SK-N-SH (cell line): ENCODE results near the gene ZNF439. TPM values are rescaled to one million over a fixed set of nuclear protein-coding genes. Genes with fewer than 3 reads are reported as not detected.

ENCODE experiments used
- CTCF ChIA-PET: fragments of 300-600, 350-600 bp; formaldehyde crosslinking; extraction: SDS; loops from one replicate; lab custom pipeline; 2021; lab: Yijun Ruan, JAX
- POLR2A ChIA-PET: fragments of 350-600 bp; sonication (Branson Sonifier 250); formaldehyde crosslinking; extraction: SDS; loops from one replicate; lab custom pipeline; 2020; ENCODE audit warnings: antibody characterized with exemption, inconsistent platforms; lab: Yijun Ruan, JAX
- DNase-seq: peaks from one replicate; pipeline ENCODE4 v3.0.0; 2012
- H2AFZ ChIP-seq: fragments of 200-600 bp; sonication (generic); 2 replicates; pipeline ENCODE4 v1.8.1; 2016; ENCODE audit warnings: antibody characterized with exemption, mild to moderate bottlenecking, low read depth
- H3F3A ChIP-seq: fragments of 200-600 bp; sonication (generic); replicated peaks from 2 replicates; pipeline ENCODE3; 2016; ENCODE audit warnings: antibody characterized with exemption, mild to moderate bottlenecking; ENCODE audit not compliant: insufficient read depth
- H3K27ac ChIP-seq, 2 experiments: fragments of 200-500 bp in 1 of 2; fragments of 200-600 bp in 1 of 2; sonication (Bioruptor generic) in 1 of 2; sonication (generic), shearing (Covaris generic) in 1 of 2; 2 replicates each; pipeline versions ENCODE4 v1.5.1 to v1.6.1; 2014 to 2016; ENCODE audit warnings: low read depth in 2 of 2, inconsistent platforms in 1 of 2, low read length in 1 of 2, mild to moderate bottlenecking in 1 of 2, mixed read lengths in 1 of 2
- H3K27me3 ChIP-seq: fragments of 200-600 bp; sonication (generic), shearing (Covaris generic); 2 replicates; pipeline ENCODE4 v1.6.1; 2016; ENCODE audit warnings: mixed run types; ENCODE audit not compliant: insufficient read depth
- H3K36me3 ChIP-seq, 2 experiments: fragments of 200-500 bp in 1 of 2; fragments of 200-600 bp in 1 of 2; sonication (Bioruptor generic) in 1 of 2; sonication (generic) in 1 of 2; replicated peaks in 1 of 2; 2 replicates each; pipeline versions ENCODE3 to v1.5.1; 2014 to 2016; ENCODE audit warnings: low read length in 1 of 2, mild to moderate bottlenecking in 1 of 2; ENCODE audit not compliant: insufficient read depth in 2 of 2, control insufficient read depth in 1 of 2
- H3K4me1 ChIP-seq, 2 experiments: fragments of 200-500 bp in 1 of 2; fragments of 200-600 bp in 1 of 2; sonication (Bioruptor generic) in 1 of 2; sonication (generic), shearing (Covaris generic) in 1 of 2; 2 replicates each; pipeline versions ENCODE4 v1.5.1 to v1.6.1; 2014 to 2016; ENCODE audit warnings: low read depth in 1 of 2, low read length in 1 of 2, mixed run types in 1 of 2; ENCODE audit not compliant: insufficient read depth in 2 of 2, control insufficient read depth in 1 of 2
- H3K4me2 ChIP-seq: fragments of 200-600 bp; sonication (generic), shearing (Covaris generic); 2 replicates; pipeline ENCODE4 v1.6.1; 2017; ENCODE audit warnings: mixed run types
- H3K4me3 ChIP-seq, 2 experiments: fragments of 200-500 bp in 1 of 2; fragments of 200-600 bp in 1 of 2; sonication (Bioruptor generic) in 1 of 2; sonication (generic), shearing (Covaris generic) in 1 of 2; 2 replicates each; pipeline versions ENCODE4 v1.5.1 to v1.8.1; 2014 to 2016; ENCODE audit warnings: low read depth in 2 of 2, inconsistent platforms in 1 of 2, low read length in 1 of 2, mild to moderate bottlenecking in 1 of 2, mixed read lengths in 1 of 2, moderate library complexity in 1 of 2
- H3K79me2 ChIP-seq: fragments of 200-600 bp; sonication (generic); 2 replicates; pipeline ENCODE4 v1.8.1; 2017; ENCODE audit warnings: mild to moderate bottlenecking; ENCODE audit not compliant: insufficient read depth
- H3K9ac ChIP-seq: fragments of 200-600 bp; sonication (generic); 2 replicates; pipeline ENCODE4 v1.6.1; 2017; ENCODE audit warnings: mixed run types
- H3K9me2 ChIP-seq: fragments of 200-600 bp; sonication (generic); 2 replicates; pipeline ENCODE4 v1.6.1; 2017; ENCODE audit warnings: mixed run types
- H3K9me3 ChIP-seq: fragments of 200-600 bp; sonication (generic); 2 replicates; pipeline ENCODE4 v1.6.1; 2017; ENCODE audit warnings: mixed run types, mild to moderate bottlenecking, moderate library complexity
- H4K20me1 ChIP-seq: fragments of 200-600 bp; sonication (generic); 2 replicates; pipeline ENCODE4 v1.6.1; 2017; ENCODE audit warnings: mild to moderate bottlenecking, mixed run types; ENCODE audit not compliant: insufficient read depth
- ELF1 ChIP-seq: IDR thresholded peaks from 2 replicates; pipeline ENCODE4 v1.4.0; 2012
- FOXJ3 ChIP-seq: sonication (generic); formaldehyde crosslinking; IDR thresholded peaks from 2 replicates; pipeline ENCODE4 v1.5.1; 2020; ENCODE audit warnings: mild to moderate bottlenecking, missing genetic modification reagents
- POLR2AphosphoS5 ChIP-seq: IDR thresholded peaks from 2 replicates; pipeline ENCODE4 v1.6.1; 2012; ENCODE audit warnings: low read depth, low read length
- RAD21 ChIP-seq: IDR thresholded peaks from 2 replicates; pipeline ENCODE4 v1.6.1; 2012; ENCODE audit warnings: mild to moderate bottlenecking, low read length
- RCOR1 ChIP-seq: fragments of 150-350 bp; IDR thresholded peaks from 2 replicates; pipeline ENCODE4 v1.6.1; 2017; ENCODE audit warnings: antibody characterized with exemption, low read length
- SIN3A ChIP-seq: IDR thresholded peaks from 2 replicates; pipeline ENCODE4 v1.6.1; 2012; ENCODE audit warnings: low read depth, mild to moderate bottlenecking, low read length, moderate library complexity, borderline replicate concordance
- SMC3 ChIP-seq: IDR thresholded peaks from 2 replicates; pipeline ENCODE4 v1.6.1; 2012; ENCODE audit warnings: low read depth, low read length, improper control_type of control experiment
- TCF12 ChIP-seq: IDR thresholded peaks from 2 replicates; pipeline ENCODE4 v1.4.0; 2012
- TEAD4 ChIP-seq: IDR thresholded peaks from 2 replicates; pipeline ENCODE4 v1.4.0; 2012; ENCODE audit warnings: mild to moderate bottlenecking, borderline replicate concordance; ENCODE audit not compliant: insufficient read depth
- YY1 ChIP-seq: IDR thresholded peaks from 2 replicates; pipeline ENCODE4 v1.4.0; 2012; ENCODE audit warnings: low read depth, mild to moderate bottlenecking
- WGBS: methylation state at CpG from one replicate; pipeline ENCODE4 v1.1.6; 2017; ENCODE audit warnings: low lambda C conversion rate; 5-methylcytosine and 5-hydroxymethylcytosine counted together
- polyA plus RNA-seq, 3 experiments: library from polyadenylated mRNA; depleted of rRNA; stranded (reverse); fragments of >200 nt; gene quantifications; 2 replicates each; pipeline ENCODE4 v1.2.3, GENCODE V29; 2012
- TF ChIP-seq, protein P1 (sequence below): fragments of 200-600 bp; sonication (generic); IDR thresholded peaks from 2 replicates; pipeline ENCODE4 v1.6.1; 2017; ENCODE audit warnings: antibody characterized with exemption, mild to moderate bottlenecking, moderate library complexity
- TF ChIP-seq, protein P2 (sequence below): IDR thresholded peaks from 2 replicates; pipeline ENCODE4 v1.6.1; 2012; ENCODE audit warnings: mild to moderate bottlenecking, low read depth, low read length, moderate library complexity
- TF ChIP-seq, protein P3 (sequence below): fragments of 150-350 bp; IDR thresholded peaks from 2 replicates; pipeline ENCODE4 v1.6.1; 2017; ENCODE audit warnings: antibody characterized with exemption, low read length, low read depth, borderline replicate concordance

The ZNF439 gene
- polyA plus RNA-seq, 1 of the 3 experiments (the other 2 are of a cell fraction): 1.7 TPM

DNA sequence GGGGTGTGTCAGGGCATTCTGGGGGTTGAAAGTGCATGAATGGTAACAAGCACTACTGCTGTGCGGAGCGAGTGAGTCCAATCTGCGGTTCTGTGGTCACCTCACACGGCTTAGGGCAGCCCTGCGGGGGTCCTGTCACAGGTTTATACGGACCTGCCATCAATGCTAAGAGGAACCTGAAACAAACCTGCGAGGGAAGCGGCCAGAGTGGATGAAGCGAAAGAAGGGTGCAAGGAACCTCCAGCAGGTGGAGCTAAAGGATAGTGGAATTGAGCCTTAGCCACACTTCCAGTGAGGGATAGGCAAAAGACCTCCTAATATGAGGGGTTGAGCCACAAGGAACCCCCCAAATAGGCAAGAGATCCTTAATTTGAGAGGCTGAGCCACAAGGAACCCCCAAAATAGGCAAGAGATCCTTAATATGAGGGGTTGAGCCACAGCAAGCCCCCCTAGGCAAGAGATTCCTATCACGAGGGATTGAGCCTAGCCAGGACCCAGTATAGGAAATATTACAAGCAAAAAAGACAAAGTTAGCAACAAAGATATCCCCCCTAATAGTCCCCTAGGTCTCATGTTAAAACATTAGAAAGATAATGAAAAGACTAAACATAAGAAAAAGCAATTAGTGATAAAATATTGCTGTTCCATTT, 32.8 kb downstream of the ZNF439 start:
- Histone ChIP-seq H3K9me3 (no peaks in the 10 kb centered on the region), H3F3A (no peaks in the 10 kb centered on the region), H3K27ac (no peak overlapping the region), H4K20me1 (no peaks in the 10 kb centered on the region), H3K4me1 (no peaks in the 10 kb centered on the region), H3K9ac (no peak overlapping the region), H3K4me3 (no peak overlapping the region), H3K4me2 (no peak overlapping the region), H2AFZ (no peak overlapping the region), H3K27me3 (no peaks in the 10 kb centered on the region), H3K79me2 (no peaks in the 10 kb centered on the region), H3K9me2 (no peaks in the 10 kb centered on the region), H3K36me3 (no peaks in the 10 kb centered on the region)
- TF ChIP-seq SMC3: peak; percentile 55
- TF ChIP-seq POLR2AphosphoS5: no peak
- TF ChIP-seq RAD21: peak; percentile 83
- no peak for TF ChIP-seq YY1
- TF ChIP-seq, protein P1, sequence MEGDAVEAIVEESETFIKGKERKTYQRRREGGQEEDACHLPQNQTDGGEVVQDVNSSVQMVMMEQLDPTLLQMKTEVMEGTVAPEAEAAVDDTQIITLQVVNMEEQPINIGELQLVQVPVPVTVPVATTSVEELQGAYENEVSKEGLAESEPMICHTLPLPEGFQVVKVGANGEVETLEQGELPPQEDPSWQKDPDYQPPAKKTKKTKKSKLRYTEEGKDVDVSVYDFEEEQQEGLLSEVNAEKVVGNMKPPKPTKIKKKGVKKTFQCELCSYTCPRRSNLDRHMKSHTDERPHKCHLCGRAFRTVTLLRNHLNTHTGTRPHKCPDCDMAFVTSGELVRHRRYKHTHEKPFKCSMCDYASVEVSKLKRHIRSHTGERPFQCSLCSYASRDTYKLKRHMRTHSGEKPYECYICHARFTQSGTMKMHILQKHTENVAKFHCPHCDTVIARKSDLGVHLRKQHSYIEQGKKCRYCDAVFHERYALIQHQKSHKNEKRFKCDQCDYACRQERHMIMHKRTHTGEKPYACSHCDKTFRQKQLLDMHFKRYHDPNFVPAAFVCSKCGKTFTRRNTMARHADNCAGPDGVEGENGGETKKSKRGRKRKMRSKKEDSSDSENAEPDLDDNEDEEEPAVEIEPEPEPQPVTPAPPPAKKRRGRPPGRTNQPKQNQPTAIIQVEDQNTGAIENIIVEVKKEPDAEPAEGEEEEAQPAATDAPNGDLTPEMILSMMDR: peak; percentile 59
- ChIA-PET CTCF (interaction anchor here (1.1 to 3.3 kb wide), 13 partner anchors 39 to 452 kb away, joined by 3 to 19 read pairs (median 3); partner anchors contain the start of genes ZNF20, ZNF563, ZNF700 and ZNF878), POLR2A (no interaction called here)
- peak; percentile 70 for DNase-seq
- 42% methylated on average over 9 of the region's 10 CpGs for WGBS

DNA sequence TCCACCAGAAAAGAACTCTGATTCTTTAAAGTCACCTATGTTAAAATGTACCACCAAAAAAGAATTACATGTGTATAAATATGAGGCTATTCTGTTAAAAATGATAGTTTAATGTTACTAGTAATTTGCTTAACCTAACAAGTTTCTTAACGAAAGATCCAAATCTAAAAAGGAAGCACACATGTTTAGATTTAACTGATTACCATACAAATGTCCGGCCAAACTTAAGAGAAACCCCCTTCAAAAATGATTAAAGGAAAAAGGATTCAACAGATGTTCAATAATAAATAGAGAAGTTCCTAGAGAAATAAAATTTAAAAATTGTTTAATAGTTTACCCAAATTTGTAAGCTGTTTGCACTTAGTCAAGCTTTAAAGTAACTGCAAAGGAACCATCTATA, 34.1 kb downstream of the ZNF439 start:
- ChIA-PET POLR2A (no interaction called here), CTCF (interaction anchor here (0.7 to 3.3 kb wide), 7 partner anchors 9 to 177 kb away, joined by 3 to 19 read pairs (median 3); partner anchors contain the start of genes ZNF700 and ZNF763)
- Histone ChIP-seq H3K9me2 (no peaks in the 10 kb centered on the region), H4K20me1 (no peaks in the 10 kb centered on the region), H3K27me3 (no peaks in the 10 kb centered on the region), H3K36me3 (no peaks in the 10 kb centered on the region), H3K4me1 (peaks cover 0 to 3% of the 10 kb centered on the region in 2 experiments; a peak in 1 of 4 replicates), H3K79me2 (no peaks in the 10 kb centered on the region), H3F3A (no peaks in the 10 kb centered on the region), H3K4me3 (no peak overlapping the region), H3K9me3 (no peaks in the 10 kb centered on the region), H3K4me2 (no peak overlapping the region), H3K9ac (no peak overlapping the region), H2AFZ (no peak overlapping the region), H3K27ac (no peak overlapping the region)
- DNase-seq: no peak
- 40% methylated on average over 2 of the region's 2 CpGs for WGBS
- TF ChIP-seq RCOR1: no peak
- no peak for TF ChIP-seq RAD21
- TF ChIP-seq SMC3: no peak
- no peak for TF ChIP-seq FOXJ3 (CRISPR knock-in tag)
- no peak for TF ChIP-seq TEAD4
- TF ChIP-seq, protein P2, sequence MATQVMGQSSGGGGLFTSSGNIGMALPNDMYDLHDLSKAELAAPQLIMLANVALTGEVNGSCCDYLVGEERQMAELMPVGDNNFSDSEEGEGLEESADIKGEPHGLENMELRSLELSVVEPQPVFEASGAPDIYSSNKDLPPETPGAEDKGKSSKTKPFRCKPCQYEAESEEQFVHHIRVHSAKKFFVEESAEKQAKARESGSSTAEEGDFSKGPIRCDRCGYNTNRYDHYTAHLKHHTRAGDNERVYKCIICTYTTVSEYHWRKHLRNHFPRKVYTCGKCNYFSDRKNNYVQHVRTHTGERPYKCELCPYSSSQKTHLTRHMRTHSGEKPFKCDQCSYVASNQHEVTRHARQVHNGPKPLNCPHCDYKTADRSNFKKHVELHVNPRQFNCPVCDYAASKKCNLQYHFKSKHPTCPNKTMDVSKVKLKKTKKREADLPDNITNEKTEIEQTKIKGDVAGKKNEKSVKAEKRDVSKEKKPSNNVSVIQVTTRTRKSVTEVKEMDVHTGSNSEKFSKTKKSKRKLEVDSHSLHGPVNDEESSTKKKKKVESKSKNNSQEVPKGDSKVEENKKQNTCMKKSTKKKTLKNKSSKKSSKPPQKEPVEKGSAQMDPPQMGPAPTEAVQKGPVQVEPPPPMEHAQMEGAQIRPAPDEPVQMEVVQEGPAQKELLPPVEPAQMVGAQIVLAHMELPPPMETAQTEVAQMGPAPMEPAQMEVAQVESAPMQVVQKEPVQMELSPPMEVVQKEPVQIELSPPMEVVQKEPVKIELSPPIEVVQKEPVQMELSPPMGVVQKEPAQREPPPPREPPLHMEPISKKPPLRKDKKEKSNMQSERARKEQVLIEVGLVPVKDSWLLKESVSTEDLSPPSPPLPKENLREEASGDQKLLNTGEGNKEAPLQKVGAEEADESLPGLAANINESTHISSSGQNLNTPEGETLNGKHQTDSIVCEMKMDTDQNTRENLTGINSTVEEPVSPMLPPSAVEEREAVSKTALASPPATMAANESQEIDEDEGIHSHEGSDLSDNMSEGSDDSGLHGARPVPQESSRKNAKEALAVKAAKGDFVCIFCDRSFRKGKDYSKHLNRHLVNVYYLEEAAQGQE: no peak
- no peak for TF ChIP-seq ELF1
- TF ChIP-seq, protein P3, sequence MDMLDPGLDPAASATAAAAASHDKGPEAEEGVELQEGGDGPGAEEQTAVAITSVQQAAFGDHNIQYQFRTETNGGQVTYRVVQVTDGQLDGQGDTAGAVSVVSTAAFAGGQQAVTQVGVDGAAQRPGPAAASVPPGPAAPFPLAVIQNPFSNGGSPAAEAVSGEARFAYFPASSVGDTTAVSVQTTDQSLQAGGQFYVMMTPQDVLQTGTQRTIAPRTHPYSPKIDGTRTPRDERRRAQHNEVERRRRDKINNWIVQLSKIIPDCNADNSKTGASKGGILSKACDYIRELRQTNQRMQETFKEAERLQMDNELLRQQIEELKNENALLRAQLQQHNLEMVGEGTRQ: no peak
- no peak for TF ChIP-seq TCF12
- TF ChIP-seq SIN3A: no peak
- TF ChIP-seq, all 33 proteins: peak for 0
